Myocyte (in vitro differentiated cells): Measurements from ENCODE around the gene KRT76. TPM values are rescaled to one million over a fixed set of nuclear protein-coding genes. Genes with fewer than 3 reads are reported as not detected.

Experiments used
- DNase-seq: peaks from one replicate; pipeline ENCODE4 v3.0.0-alpha.2; 2012; ENCODE audit warnings: low read depth
- total RNA-seq: library from RNA; depleted of rRNA; stranded (reverse); fragments of >200 nt; gene quantifications from 2 replicates; pipeline ENCODE4 v1.2.3, GENCODE V29; 2014

Gene KRT76
- total RNA-seq, 1 donor from 2014 or later = not detected

- no peak for DNase-seq
These were observed 36.6 kb downstream of the KRT76 start for GRCh38 chr12:52740584-52740983.

GRCh38 chr12:52739963-52740362 is 37.2 kb downstream of the KRT76 start:
- no peak for DNase-seq

GRCh38 chr12:52735816-52736632 is 41.1 kb downstream of the KRT76 start:
- DNase-seq = no peak

- DNase-seq = no peak
These were observed 42.0 kb downstream of the KRT76 start for GRCh38 chr12:52735106-52735505.

- DNase-seq = no peak
These were observed 46.4 kb downstream of the KRT76 start for GRCh38 chr12:52730793-52731192.

GRCh38 chr12:52730383-52730782 is 46.8 kb downstream of the KRT76 start:
- DNase-seq = no peak

GRCh38 chr12:52729147-52729546 is 48.0 kb downstream of the KRT76 start:
- no peak for DNase-seq

- no peak for DNase-seq
These were observed 48.8 kb downstream of the KRT76 start for GRCh38 chr12:52728374-52728773.

- DNase-seq = no peak
These were observed 50.1 kb downstream of the KRT76 start for GRCh38 chr12:52727037-52727436.

GRCh38 chr12:52726451-52726850 is 50.7 kb downstream of the KRT76 start:
- no peak for DNase-seq

GRCh38 chr12:52724384-52724783 is 52.8 kb downstream of the KRT76 start:
- DNase-seq = no peak

GRCh38 chr12:52722680-52723079 is 54.5 kb downstream of the KRT76 start:
- no peak for DNase-seq

GRCh38 chr12:52721838-52722470 is 55.2 kb downstream of the KRT76 start:
- DNase-seq = no peak

- DNase-seq = no peak
These were observed 56.7 kb downstream of the KRT76 start for GRCh38 chr12:52720365-52720886.

Other genes with a start within 250 kb of the KRT76 start
- not detected in 2 replicates for gene KRT71, start 224.2 kb downstream of the KRT76 start, total RNA-seq
- gene KRT74, start 203.5 kb downstream of the KRT76 start, total RNA-seq = not detected in 2 replicates
- gene KRT72, start 175.9 kb downstream of the KRT76 start, total RNA-seq = not detected in 2 replicates
- gene KRT73, start 158.8 kb downstream of the KRT76 start, total RNA-seq = not detected in 2 replicates
- gene KRT2, start 125.1 kb downstream of the KRT76 start, total RNA-seq = not detected in 2 replicates
- not detected in 2 replicates for gene KRT1, start 96.9 kb downstream of the KRT76 start, total RNA-seq
- not detected in 2 replicates for gene KRT77, start 73.8 kb downstream of the KRT76 start, total RNA-seq
- not detected in 2 replicates for gene KRT3, start 18.8 kb upstream of the KRT76 start, total RNA-seq
- not detected in 2 replicates for gene KRT4, start 36.8 kb upstream of the KRT76 start, total RNA-seq
- gene KRT79, start 57.0 kb upstream of the KRT76 start, total RNA-seq = not detected in 2 replicates
- gene KRT78, start 71.6 kb upstream of the KRT76 start, total RNA-seq = not detected in 2 replicates
- gene KRT8, start 127.7 kb upstream of the KRT76 start, total RNA-seq = 0.16 TPM in 1 of 2 replicates, not detected in the other
- gene KRT18, start 171.8 kb upstream of the KRT76 start, total RNA-seq = 0.16 TPM in 1 of 2 replicates, not detected in the other
- 494 and 561 TPM in 2 replicates for gene EIF4B, start 229.1 kb upstream of the KRT76 start, total RNA-seq